Lower leg skin (tissue), 3 donors: Measurements from ENCODE around the gene TMED6.

Experiments
- POLR2A ChIP-seq, 2 donors: fragments of 450-650 bp; IDR thresholded peaks; one replicate each; pipeline ENCODE4 v1.6.1; 2016 to 2017; ENCODE audit warnings: antibody characterized with exemption in 2 of 2, mild to moderate bottlenecking in 1 of 2, moderate library complexity in 1 of 2
- TF ChIP-seq, protein P1 (sequence below), 3 donors: fragments of 450-650 bp; IDR thresholded peaks; one replicate each; pipeline ENCODE4 v1.5.1; 2016; ENCODE audit warnings: antibody characterized with exemption in 3 of 3, mild to moderate bottlenecking in 3 of 3, moderate library complexity in 2 of 3

DNA sequence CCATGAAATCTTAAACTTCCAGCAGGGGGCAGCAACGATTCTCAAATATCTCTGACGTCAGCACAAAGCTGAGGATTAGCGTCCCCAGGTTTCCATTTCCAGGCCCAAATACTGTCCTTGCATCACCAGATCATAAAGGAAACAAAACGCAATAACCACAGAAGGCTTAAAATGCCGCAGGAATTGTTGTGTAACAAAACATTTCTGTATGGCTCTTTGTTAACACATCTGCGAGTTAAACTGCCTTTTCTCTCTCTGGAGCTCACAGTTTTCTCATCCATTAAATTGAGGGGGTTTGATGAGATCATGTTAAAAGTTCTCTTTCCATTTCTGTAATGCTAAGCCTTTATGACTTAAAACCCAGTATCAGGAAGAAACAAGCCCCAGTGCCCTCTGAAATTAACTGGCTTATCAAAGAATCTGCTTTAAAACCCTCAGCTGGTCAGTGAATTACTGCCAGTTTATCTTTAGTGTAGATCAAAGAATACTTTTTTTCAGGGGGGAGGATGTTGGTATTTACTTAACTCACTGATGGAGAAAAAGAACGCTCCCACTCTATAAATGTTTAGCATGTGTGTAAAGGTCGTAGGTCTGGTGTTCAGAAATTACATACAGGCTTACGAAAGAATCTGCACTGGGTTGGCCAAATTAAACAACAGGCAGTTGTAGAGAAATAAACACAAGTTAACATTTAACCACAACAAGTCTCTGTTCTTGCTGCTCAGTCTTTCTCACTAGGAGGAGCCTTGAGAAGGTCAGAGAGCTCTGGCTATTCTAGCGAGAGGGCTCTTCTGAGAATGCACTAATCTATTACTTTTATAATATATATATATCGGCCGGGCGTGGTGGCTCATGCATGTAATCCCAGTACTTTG is 44.8 kb upstream of the TMED6 start:
- TF ChIP-seq POLR2A (IDR thresholded peaks at IDR 0.05), result no peak
- TF ChIP-seq, protein P1, sequence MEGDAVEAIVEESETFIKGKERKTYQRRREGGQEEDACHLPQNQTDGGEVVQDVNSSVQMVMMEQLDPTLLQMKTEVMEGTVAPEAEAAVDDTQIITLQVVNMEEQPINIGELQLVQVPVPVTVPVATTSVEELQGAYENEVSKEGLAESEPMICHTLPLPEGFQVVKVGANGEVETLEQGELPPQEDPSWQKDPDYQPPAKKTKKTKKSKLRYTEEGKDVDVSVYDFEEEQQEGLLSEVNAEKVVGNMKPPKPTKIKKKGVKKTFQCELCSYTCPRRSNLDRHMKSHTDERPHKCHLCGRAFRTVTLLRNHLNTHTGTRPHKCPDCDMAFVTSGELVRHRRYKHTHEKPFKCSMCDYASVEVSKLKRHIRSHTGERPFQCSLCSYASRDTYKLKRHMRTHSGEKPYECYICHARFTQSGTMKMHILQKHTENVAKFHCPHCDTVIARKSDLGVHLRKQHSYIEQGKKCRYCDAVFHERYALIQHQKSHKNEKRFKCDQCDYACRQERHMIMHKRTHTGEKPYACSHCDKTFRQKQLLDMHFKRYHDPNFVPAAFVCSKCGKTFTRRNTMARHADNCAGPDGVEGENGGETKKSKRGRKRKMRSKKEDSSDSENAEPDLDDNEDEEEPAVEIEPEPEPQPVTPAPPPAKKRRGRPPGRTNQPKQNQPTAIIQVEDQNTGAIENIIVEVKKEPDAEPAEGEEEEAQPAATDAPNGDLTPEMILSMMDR (IDR thresholded peaks at IDR 0.05), result peak in 1 of 3 donors; percentile 43
